Ovary (tissue), 3 donors: ENCODE results near the gene STPG1.

Experiments
- EP300 ChIP-seq: sonication (generic); formaldehyde crosslinking; IDR thresholded peaks from one replicate; pipeline ENCODE4 v1.6.1; 2017; ENCODE audit warnings: antibody characterized with exemption
- TF ChIP-seq, protein P1 (sequence below), 3 donors: fragments of 450-650 bp in 2 of 3; fragments of 200-600 bp in 1 of 3; IDR thresholded peaks; one replicate each; pipeline versions ENCODE4 v1.5.1 to v1.8.0; 2016 to 2022; ENCODE audit warnings: antibody characterized with exemption in 3 of 3, mild to moderate bottlenecking in 1 of 3
- donor health status: DM: no; HTN: no; CAD: no.

DNA sequence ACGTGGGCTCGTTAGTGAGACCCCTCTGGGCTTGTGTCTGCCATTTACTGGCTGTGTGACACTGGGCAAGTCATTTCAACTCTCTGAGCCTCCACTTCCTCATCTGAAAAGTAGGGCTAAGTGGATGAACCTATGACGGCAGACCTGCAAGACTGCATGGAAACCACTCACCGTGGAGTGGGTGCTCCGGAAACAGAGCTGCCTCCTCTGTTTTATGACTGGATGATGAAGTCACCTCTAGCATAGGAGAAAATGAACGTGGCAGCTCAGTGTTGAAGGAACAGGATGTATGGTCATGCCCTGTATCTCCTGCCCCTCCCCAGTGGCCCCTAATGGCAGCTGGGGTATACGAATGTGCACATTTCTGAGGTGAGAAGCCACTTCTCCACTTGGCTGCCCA is 40.5 kb downstream of the STPG1 start:
- TF ChIP-seq, protein P1, sequence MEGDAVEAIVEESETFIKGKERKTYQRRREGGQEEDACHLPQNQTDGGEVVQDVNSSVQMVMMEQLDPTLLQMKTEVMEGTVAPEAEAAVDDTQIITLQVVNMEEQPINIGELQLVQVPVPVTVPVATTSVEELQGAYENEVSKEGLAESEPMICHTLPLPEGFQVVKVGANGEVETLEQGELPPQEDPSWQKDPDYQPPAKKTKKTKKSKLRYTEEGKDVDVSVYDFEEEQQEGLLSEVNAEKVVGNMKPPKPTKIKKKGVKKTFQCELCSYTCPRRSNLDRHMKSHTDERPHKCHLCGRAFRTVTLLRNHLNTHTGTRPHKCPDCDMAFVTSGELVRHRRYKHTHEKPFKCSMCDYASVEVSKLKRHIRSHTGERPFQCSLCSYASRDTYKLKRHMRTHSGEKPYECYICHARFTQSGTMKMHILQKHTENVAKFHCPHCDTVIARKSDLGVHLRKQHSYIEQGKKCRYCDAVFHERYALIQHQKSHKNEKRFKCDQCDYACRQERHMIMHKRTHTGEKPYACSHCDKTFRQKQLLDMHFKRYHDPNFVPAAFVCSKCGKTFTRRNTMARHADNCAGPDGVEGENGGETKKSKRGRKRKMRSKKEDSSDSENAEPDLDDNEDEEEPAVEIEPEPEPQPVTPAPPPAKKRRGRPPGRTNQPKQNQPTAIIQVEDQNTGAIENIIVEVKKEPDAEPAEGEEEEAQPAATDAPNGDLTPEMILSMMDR (IDR thresholded peaks at IDR 0.05) = no peak
- no peak for TF ChIP-seq EP300
